Left cardiac atrium (tissue), 4 donors: ENCODE results near the gene EDDM3A. TPM values are rescaled to one million over a fixed set of nuclear protein-coding genes. Genes with fewer than 3 reads are reported as not detected.
A peak's percentile ranks its signal among the peaks of the same experiment; 100 is the strongest.
"Not testable (repeated sequence)": the region's sequence is repeated elsewhere in the genome, so short reads cannot be mapped to it uniquely, and the experiment has no call there.

ENCODE experiments used
- ATAC-seq, 2 donors: fragments of 200-7000 bp; cut with Tn5 transposase; one replicate each; pipeline ENCODE4 v1.9.1; 2020; ENCODE audit warnings: mild to moderate bottlenecking in 2 of 2, moderate library complexity in 2 of 2
- DNase-seq: peaks from one replicate; pipeline ENCODE4 v3.0.0-alpha.2; 2020
- intact Hi-C, 2 donors: fragments of 100-400 bp; cut with DNase I; formaldehyde crosslinking; loops; one replicate each; pipeline versions ENCODE4 v1.14.1 to v1.15.1; 2022 to 2023
- total RNA-seq, 2 donors: library from RNA; stranded (reverse); fragmentation: NEBNext Ultra II Directional; extraction: Animal tissue kit (Norgen Biotek cat#: 25700); gene quantifications; one replicate each; pipeline ENCODE4 v1.2.1, GENCODE V29; 2021
- donor health status: DM: no; HTN: yes; CAD: no.
- donor health status: DM: no; HTN: yes; CAD: no; lungs with severe emphysema.
- donor health status: DM: yes; HTN: yes; CAD: no.
- donor health status: Dilated cardiomyopathy.

EDDM3A gene
- total RNA-seq, 2 donors from 2014 or later = not detected

- ATAC-seq = peak in 1 of 2 donors; percentile 22
- intact Hi-C loops = no loop called here
- no peak for DNase-seq
Measured at GRCh38 chr14:20730891-20731290, 14.8 kb upstream of the EDDM3A start.

GRCh38 chr14:20732477-20732876 is 13.2 kb upstream of the EDDM3A start:
- DNase-seq = no peak
- ATAC-seq = no peak
- intact Hi-C loops = no loop called here

DNA sequence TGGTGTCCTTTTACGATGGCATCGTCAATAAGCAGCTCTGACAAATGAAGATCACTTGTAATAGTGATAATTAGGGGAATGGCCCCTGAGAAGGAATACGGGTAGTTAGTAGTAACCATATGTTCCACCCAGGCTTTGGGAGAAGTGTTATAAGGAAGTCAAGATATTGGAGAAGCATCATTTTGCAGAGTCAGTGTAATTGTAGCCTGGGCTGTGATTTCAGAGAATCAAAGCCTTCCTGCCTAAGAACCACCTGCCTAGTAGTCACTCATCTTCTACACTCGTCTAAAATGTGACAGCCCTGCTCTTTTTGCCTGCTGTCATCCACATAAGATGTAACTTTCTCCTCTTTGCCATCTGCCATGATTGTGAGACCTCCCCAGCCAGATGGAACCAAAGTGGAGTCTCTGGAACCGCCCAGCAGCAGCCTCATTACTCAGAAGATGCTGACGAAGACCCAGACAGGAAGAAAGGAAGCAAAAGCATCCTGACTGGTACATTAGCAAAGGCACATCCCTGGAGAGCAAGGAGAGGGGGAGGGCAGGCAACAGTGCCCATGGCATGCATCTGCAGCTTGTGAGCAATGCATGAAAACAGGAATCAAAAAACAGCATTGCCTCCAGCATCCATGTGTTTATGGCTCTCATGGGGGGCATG is 12.6 kb upstream of the EDDM3A start:
- ATAC-seq = peak in 1 of 2 donors; percentile 81
- DNase-seq = no peak
- intact Hi-C loops = no loop called here

GRCh38 chr14:20733684-20734429 is 11.8 kb upstream of the EDDM3A start:
- no peak for ATAC-seq
- no peak for DNase-seq
- intact Hi-C loops = no loop called here

GRCh38 chr14:20734430-20734806 is 11.3 kb upstream of the EDDM3A start:
- ATAC-seq (no peak), DNase-seq (no peak)
- intact Hi-C loops = no loop called here

GRCh38 chr14:20738292-20738691 is 7.4 kb upstream of the EDDM3A start:
- ATAC-seq, intact Hi-C loops, DNase-seq: not testable (repeated sequence)

DNA sequence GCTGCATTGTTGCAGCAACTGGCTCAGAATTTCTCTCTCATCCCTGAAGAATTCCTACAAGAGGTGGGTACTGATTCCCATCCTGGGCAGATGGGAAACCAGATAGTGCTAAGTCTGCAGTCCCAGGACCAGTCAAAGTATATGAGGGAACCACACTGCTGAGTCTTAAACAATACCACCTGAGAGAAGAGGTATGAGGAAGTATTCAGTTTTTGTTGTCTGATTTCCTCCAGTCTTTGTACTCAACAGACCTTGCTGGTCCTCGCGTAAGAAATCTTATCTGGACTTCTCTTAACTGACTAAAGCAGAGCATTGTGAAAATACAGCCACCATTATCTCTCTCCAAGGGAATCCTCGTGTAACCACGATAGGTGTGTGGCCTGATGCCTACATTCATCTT is 3.6 kb upstream of the EDDM3A start:
- no peak for ATAC-seq
- intact Hi-C loops = no loop called here
- no peak for DNase-seq

GRCh38 chr14:20743556-20743955 is 2.1 kb upstream of the EDDM3A start:
- intact Hi-C loops = no loop called here
- ATAC-seq (no peak), DNase-seq (no peak)

DNA sequence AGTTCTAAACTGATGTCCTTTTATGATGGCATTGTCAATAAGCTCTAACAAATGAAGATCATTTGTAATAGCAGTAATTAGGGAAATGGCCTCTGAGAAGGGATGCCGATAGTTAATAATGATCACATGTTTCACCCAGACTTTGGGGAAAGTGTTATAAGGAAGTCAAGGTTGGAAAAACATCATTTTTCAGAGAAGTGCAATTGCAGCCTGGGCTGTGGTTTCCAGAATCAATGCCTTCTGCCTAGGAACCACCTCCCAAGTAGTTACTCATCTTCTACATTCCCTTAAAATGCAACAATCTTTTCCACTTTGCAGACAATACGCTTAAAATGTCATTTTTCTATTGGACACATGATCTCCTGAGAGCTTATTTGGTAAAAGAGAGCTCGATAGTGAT is 879 bp downstream of the EDDM3A start:
- DNase-seq = no peak
- intact Hi-C loops = no loop called here
- no peak for ATAC-seq

DNA sequence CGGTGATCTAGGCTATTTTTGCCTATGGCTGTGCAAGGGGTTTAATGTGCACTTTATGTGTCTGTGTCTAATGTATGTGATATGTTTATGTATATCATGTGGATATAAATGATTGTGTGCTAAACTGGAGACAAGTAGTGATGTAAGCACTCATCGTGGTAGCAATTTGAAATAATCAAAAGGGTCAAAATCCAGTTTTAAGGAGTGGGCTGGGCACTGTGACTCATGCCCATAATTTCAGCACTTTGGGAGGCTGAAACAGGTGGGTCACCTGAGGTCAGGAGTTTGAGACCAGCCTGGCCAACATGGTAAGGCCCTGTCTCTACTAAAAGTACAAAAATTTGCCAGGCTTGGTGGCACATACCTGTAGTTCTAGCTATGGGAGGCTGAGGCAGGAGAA is 2.8 kb downstream of the EDDM3A start:
- ATAC-seq (no peak), DNase-seq (no peak)
- intact Hi-C loops = no loop called here

- DNase-seq = no peak
- intact Hi-C loops = no loop called here
Measured at GRCh38 chr14:20750194-20750593, 4.5 kb downstream of the EDDM3A start.

DNA sequence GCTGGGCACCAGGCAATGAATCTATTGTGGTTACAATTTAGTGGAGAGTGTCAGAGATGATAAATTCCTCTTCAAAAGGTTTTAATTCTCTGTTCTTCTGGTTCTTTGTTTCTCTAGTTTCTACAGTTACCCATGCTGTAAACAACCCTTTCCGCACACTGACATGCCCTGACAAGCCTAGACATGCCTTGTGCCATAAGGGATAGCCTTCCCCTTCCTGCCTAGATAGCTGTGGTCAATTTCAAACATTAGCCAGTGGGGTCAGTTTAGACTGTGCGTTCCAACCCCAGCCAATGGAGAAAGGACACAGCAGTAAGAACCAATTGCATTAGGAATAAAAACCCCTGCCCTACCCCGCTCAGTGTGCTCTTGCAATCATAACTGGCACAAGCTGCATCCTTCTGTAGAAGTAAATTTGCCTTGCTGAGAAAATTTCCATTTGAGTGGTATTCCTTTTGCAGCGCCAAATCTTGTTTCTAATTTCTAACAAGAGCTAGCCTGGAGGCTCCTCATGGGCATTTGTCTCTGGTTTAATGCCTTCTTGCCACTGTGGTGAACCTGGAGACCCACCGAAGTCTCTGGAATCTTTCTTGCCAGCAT is 6.4 kb downstream of the EDDM3A start:
- ATAC-seq = no peak
- DNase-seq = no peak
- intact Hi-C loops = no loop called here

More at GRCh38 chr14:20750194-20750593, 4.5 kb downstream of the EDDM3A start:
- ATAC-seq = no peak

- ATAC-seq = no peak
- intact Hi-C loops = no loop called here
- DNase-seq = no peak
Measured at GRCh38 chr14:20754308-20754707, 8.6 kb downstream of the EDDM3A start.

DNA sequence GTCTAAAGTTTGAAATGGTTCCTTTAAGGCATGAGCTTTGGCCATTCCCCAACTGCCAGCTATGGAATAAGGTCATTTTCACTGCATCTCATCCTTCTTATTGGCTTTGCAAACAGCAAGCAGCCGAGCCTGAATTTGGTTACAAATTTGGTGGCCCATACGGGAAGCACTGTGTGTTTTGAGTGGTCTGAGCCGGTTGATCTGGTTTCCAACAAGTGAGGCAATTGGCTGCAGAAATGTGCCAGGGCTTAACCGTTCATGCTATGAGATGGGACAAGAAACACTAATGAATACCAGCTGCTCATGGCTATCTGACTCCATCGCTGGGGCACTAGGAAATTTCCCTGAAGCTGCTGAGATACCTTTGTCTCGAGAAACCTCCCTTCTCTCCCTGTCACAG is 9.3 kb downstream of the EDDM3A start:
- DNase-seq = no peak
- intact Hi-C loops = loop anchor here (5.0 kb wide), 1 partner anchor 102 kb away; no protein-coding TSS in a partner anchor
- ATAC-seq = no peak

- intact Hi-C loops = loop anchor here (5.0 kb wide), 1 partner anchor 99 kb away; no protein-coding TSS in a partner anchor
- DNase-seq (peak; percentile 31), ATAC-seq (no peak)
Measured at GRCh38 chr14:20757965-20758364, 12.3 kb downstream of the EDDM3A start.

DNA sequence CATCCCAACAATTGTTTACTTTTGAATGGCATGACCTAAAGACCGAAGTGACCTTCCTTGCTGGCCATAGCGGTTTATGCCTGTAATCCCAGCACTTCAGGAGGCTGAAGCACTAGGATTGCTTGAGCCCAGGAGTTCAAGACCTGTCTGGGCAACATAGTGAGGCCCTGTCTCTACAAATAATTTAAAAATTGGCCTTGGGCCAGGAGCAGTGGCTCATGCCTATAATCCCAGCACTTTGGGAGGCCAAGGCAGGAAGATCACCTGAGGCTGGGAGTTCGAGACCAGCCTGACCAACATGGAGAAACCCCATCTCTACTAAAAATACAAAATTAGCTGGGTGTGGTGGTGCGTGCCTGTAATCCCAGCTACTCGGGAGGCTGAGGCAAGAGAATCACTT is 13.8 kb downstream of the EDDM3A start:
- intact Hi-C loops = loop anchor here (5.0 kb wide), 1 partner anchor 98 kb away; no protein-coding TSS in a partner anchor
- DNase-seq, ATAC-seq: not testable (repeated sequence)

- no peak for DNase-seq
- ATAC-seq = no peak
- intact Hi-C loops = no loop called here
Measured at GRCh38 chr14:20760950-20761349, 15.3 kb downstream of the EDDM3A start.

- intact Hi-C loops = no loop called here
- DNase-seq = no peak
- no peak for ATAC-seq
Measured at GRCh38 chr14:20768593-20768892, 22.9 kb downstream of the EDDM3A start.

DNA sequence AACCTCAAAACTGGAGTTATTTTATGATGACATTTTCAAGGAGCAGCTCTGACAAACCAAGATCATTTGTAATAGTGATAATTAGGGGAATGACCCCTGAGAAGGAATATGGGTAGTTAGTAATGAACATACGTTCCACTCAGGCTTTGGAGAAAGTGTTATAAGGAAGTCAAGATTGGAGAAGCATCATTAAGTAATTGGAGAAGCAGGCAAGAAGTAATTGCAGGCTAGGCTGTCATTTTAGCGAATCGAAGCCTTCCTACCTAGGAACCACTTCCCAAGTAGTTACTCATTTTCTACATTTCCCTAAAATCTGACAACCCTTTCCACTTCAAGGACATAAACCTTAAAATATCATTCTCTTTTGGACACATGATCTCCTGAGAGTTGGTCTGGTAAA is 23.7 kb downstream of the EDDM3A start:
- intact Hi-C loops = no loop called here
- no peak for DNase-seq
- ATAC-seq = no peak

DNA sequence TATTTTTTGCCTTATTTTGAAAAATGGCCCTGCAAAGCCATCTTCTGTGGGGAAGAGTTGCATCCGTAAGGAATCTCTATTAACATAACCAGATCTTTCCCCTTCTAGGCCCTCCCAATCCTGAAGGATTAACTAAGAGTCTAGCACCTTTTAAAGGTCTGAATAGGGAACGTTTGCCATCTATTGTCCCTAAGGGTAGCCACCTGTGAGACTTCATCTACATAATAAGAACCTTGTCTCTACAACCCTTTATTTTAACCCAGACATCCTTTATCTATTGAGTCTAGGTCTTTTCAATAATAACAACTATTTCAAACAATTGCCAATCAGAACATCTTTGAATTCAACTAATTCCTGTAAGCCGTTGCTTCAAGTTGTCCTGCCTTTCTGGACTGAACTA is 27.0 kb downstream of the EDDM3A start:
- intact Hi-C loops = no loop called here
- no peak for ATAC-seq
- DNase-seq = no peak
